Measurements from ENCODE around the gene ADAMTS1. TPM values are rescaled to one million over a fixed set of nuclear protein-coding genes. Genes with fewer than 3 reads are reported as not detected.

The ADAMTS1 gene
- total and polyA plus RNA-seq, 5 donors from 2014 or later = 0.03 to 0.32 TPM; not detected in 3

GRCh38 chr21:26811482-26811881 lies 33.7 kb downstream of the ADAMTS1 start:
- Mint-ChIP-seq H3K27ac (no peak overlapping the region), H3K36me3 (no peaks in the 10 kb centered on the region), H3K4me3 (no peak overlapping the region), H3K27me3 (no peaks in the 10 kb centered on the region), H3K4me1 (no peaks in the 10 kb centered on the region), H3K9me3 (peaks cover 0 to 4% (median 0%) of the 10 kb centered on the region in 7 donors)
- Histone ChIP-seq H3K4me3 (ENCODE audit: low read depth, low read length) (no peak overlapping the region), H3K4me1 (ENCODE audit: control insufficient read depth, insufficient read depth, low read length, poor library complexity, severe bottlenecking) (no peaks in the 10 kb centered on the region), H3K9me3 (ENCODE audit: control insufficient read depth in 2 of 2, low read length in 2 of 2) (no peaks in the 10 kb centered on the region), H3K27me3 (ENCODE audit: control insufficient read depth, insufficient read depth, low read length) (no peaks in the 10 kb centered on the region), H3K36me3 (ENCODE audit: control insufficient read depth, insufficient read depth, low read length) (no peaks in the 10 kb centered on the region), H3K27ac (ENCODE audit: insufficient read depth, low read length, poor library complexity, severe bottlenecking) (no peak overlapping the region)
- ATAC-seq (ENCODE audit: low read depth in 2 of 2) = no peak
- no peak for DNase-seq

GRCh38 chr21:26810676-26811415 lies 34.4 kb downstream of the ADAMTS1 start:
- ATAC-seq (ENCODE audit: low read depth in 2 of 2) (no peak), DNase-seq (no peak)
- no peak overlapping the region for H3K27ac Mint-ChIP-seq
- Histone ChIP-seq H3K27me3 (ENCODE audit: control insufficient read depth, insufficient read depth, low read length) (no peaks in the 10 kb centered on the region), H3K9me3 (ENCODE audit: control insufficient read depth in 2 of 2, low read length in 2 of 2) (no peaks in the 10 kb centered on the region), H3K36me3 (ENCODE audit: control insufficient read depth, insufficient read depth, low read length) (no peaks in the 10 kb centered on the region), H3K27ac (ENCODE audit: insufficient read depth, low read length, poor library complexity, severe bottlenecking) (no peak overlapping the region), H3K4me1 (ENCODE audit: control insufficient read depth, insufficient read depth, low read length, poor library complexity, severe bottlenecking) (no peaks in the 10 kb centered on the region), H3K4me3 (ENCODE audit: low read depth, low read length) (no peak overlapping the region)
- H3K9me3 Mint-ChIP-seq = peaks cover 0 to 4% (median 0%) of the 10 kb centered on the region in 7 donors
- no peaks in the 10 kb centered on the region for H3K27me3 Mint-ChIP-seq
- no peaks in the 10 kb centered on the region for H3K36me3 Mint-ChIP-seq
- H3K4me3 Mint-ChIP-seq = no peak overlapping the region
- H3K4me1 Mint-ChIP-seq = no peaks in the 10 kb centered on the region

- Mint-ChIP-seq H3K4me3 (no peak overlapping the region), H3K4me1 (no peaks in the 10 kb centered on the region), H3K27ac (no peak overlapping the region), H3K9me3 (peaks cover 0 to 4% (median 0%) of the 10 kb centered on the region in 7 donors), H3K27me3 (no peaks in the 10 kb centered on the region), H3K36me3 (no peaks in the 10 kb centered on the region)
- ATAC-seq (ENCODE audit: low read depth in 2 of 2) (no peak), DNase-seq (no peak)
- Histone ChIP-seq H3K27ac (ENCODE audit: insufficient read depth, low read length, poor library complexity, severe bottlenecking) (no peak overlapping the region), H3K4me3 (ENCODE audit: low read depth, low read length) (no peak overlapping the region), H3K4me1 (ENCODE audit: control insufficient read depth, insufficient read depth, low read length, poor library complexity, severe bottlenecking) (no peaks in the 10 kb centered on the region), H3K36me3 (ENCODE audit: control insufficient read depth, insufficient read depth, low read length) (no peaks in the 10 kb centered on the region), H3K9me3 (ENCODE audit: control insufficient read depth in 2 of 2, low read length in 2 of 2) (no peaks in the 10 kb centered on the region), H3K27me3 (ENCODE audit: control insufficient read depth, insufficient read depth, low read length) (no peaks in the 10 kb centered on the region)
Observed at GRCh38 chr21:26810266-26810665, 34.9 kb downstream of the ADAMTS1 start.

GRCh38 chr21:26809745-26810144 lies 35.5 kb downstream of the ADAMTS1 start:
- Mint-ChIP-seq H3K4me3 (no peak overlapping the region), H3K27ac (no peak overlapping the region), H3K4me1 (no peaks in the 10 kb centered on the region), H3K36me3 (no peaks in the 10 kb centered on the region), H3K27me3 (no peaks in the 10 kb centered on the region), H3K9me3 (peaks cover 0 to 4% (median 0%) of the 10 kb centered on the region in 7 donors)
- Histone ChIP-seq H3K4me3 (ENCODE audit: low read depth, low read length) (no peak overlapping the region), H3K27ac (ENCODE audit: insufficient read depth, low read length, poor library complexity, severe bottlenecking) (no peak overlapping the region), H3K4me1 (ENCODE audit: control insufficient read depth, insufficient read depth, low read length, poor library complexity, severe bottlenecking) (no peaks in the 10 kb centered on the region), H3K9me3 (ENCODE audit: control insufficient read depth in 2 of 2, low read length in 2 of 2) (no peaks in the 10 kb centered on the region), H3K27me3 (ENCODE audit: control insufficient read depth, insufficient read depth, low read length) (no peaks in the 10 kb centered on the region), H3K36me3 (ENCODE audit: control insufficient read depth, insufficient read depth, low read length) (no peaks in the 10 kb centered on the region)
- no peak for ATAC-seq (ENCODE audit: low read depth in 2 of 2)
- DNase-seq = no peak

- Mint-ChIP-seq H3K36me3 (no peaks in the 10 kb centered on the region), H3K27ac (no peak overlapping the region), H3K4me1 (no peaks in the 10 kb centered on the region), H3K9me3 (peaks cover 0 to 5% (median 0%) of the 10 kb centered on the region in 7 donors), H3K27me3 (no peaks in the 10 kb centered on the region), H3K4me3 (no peak overlapping the region)
- DNase-seq (no peak), ATAC-seq (ENCODE audit: low read depth in 2 of 2) (no peak)
- Histone ChIP-seq H3K4me1 (ENCODE audit: control insufficient read depth, insufficient read depth, low read length, poor library complexity, severe bottlenecking) (no peaks in the 10 kb centered on the region), H3K27ac (ENCODE audit: insufficient read depth, low read length, poor library complexity, severe bottlenecking) (no peak overlapping the region), H3K4me3 (ENCODE audit: low read depth, low read length) (no peak overlapping the region), H3K36me3 (ENCODE audit: control insufficient read depth, insufficient read depth, low read length) (no peaks in the 10 kb centered on the region), H3K9me3 (ENCODE audit: control insufficient read depth in 2 of 2, low read length in 2 of 2) (no peaks in the 10 kb centered on the region), H3K27me3 (ENCODE audit: control insufficient read depth, insufficient read depth, low read length) (no peaks in the 10 kb centered on the region)
Observed at GRCh38 chr21:26806801-26807295, 38.4 kb downstream of the ADAMTS1 start.

GRCh38 chr21:26804895-26805609 lies 40.2 kb downstream of the ADAMTS1 start:
- Histone ChIP-seq H3K27ac (ENCODE audit: insufficient read depth, low read length, poor library complexity, severe bottlenecking) (no peak overlapping the region), H3K36me3 (ENCODE audit: control insufficient read depth, insufficient read depth, low read length) (no peaks in the 10 kb centered on the region), H3K4me1 (ENCODE audit: control insufficient read depth, insufficient read depth, low read length, poor library complexity, severe bottlenecking) (no peaks in the 10 kb centered on the region), H3K27me3 (ENCODE audit: control insufficient read depth, insufficient read depth, low read length) (no peaks in the 10 kb centered on the region), H3K4me3 (ENCODE audit: low read depth, low read length) (no peak overlapping the region), H3K9me3 (ENCODE audit: control insufficient read depth in 2 of 2, low read length in 2 of 2) (no peaks in the 10 kb centered on the region)
- H3K27me3 Mint-ChIP-seq = no peaks in the 10 kb centered on the region
- no peak overlapping the region for H3K4me3 Mint-ChIP-seq
- ATAC-seq (ENCODE audit: low read depth in 2 of 2) (no peak), DNase-seq (no peak)
- no peaks in the 10 kb centered on the region for H3K36me3 Mint-ChIP-seq
- peaks cover 0 to 11% (median 0%) of the 10 kb centered on the region in 7 donors for H3K9me3 Mint-ChIP-seq
- no peaks in the 10 kb centered on the region for H3K4me1 Mint-ChIP-seq
- H3K27ac Mint-ChIP-seq = no peak overlapping the region

- no peaks in the 10 kb centered on the region for H3K4me1 ChIP-seq (ENCODE audit: control insufficient read depth, insufficient read depth, low read length, poor library complexity, severe bottlenecking)
- H3K9me3 ChIP-seq (ENCODE audit: control insufficient read depth in 2 of 2, low read length in 2 of 2) = no peaks in the 10 kb centered on the region
- H3K27me3 ChIP-seq (ENCODE audit: control insufficient read depth, insufficient read depth, low read length) = no peaks in the 10 kb centered on the region
- Mint-ChIP-seq H3K9me3 (peaks cover 0 to 16% (median 1%) of the 10 kb centered on the region in 7 donors), H3K36me3 (no peaks in the 10 kb centered on the region), H3K4me1 (no peaks in the 10 kb centered on the region), H3K27ac (no peak overlapping the region), H3K4me3 (no peak overlapping the region), H3K27me3 (no peaks in the 10 kb centered on the region)
- no peak overlapping the region for H3K27ac ChIP-seq (ENCODE audit: insufficient read depth, low read length, poor library complexity, severe bottlenecking)
- DNase-seq = no peak
- ATAC-seq (ENCODE audit: low read depth in 2 of 2) = no peak
- H3K4me3 ChIP-seq (ENCODE audit: low read depth, low read length) = no peak overlapping the region
- no peaks in the 10 kb centered on the region for H3K36me3 ChIP-seq (ENCODE audit: control insufficient read depth, insufficient read depth, low read length)
Observed at GRCh38 chr21:26801498-26801897, 43.7 kb downstream of the ADAMTS1 start.

All from CD4-positive, CD25-positive, alpha-beta regulatory T cell (primary cell).